ENCODE results near the gene TFF1.

DNA sequence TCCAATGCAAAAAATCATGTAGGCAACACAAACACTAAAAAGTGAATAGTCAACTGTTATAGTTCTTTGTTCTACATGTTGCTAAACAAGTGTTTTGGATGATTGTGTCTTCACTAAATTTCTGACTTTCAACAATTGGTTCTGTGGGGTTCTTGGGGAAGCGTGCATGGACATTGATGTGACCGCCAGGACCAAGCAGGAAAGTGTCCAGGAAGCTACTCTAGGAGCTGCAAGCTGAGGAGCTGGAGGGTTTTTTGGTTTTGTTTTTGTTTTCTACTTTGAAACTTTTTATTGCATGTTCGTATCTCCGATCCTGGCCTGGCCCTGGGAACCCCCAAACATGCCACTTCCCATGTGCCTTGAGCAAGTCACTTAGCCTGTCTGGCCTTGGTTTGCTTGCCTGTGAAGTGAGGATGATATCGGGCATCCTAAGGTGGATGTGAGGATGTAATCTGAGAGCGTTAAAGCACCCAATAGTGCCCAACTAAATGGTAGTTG is 21.6 kb upstream of the TFF1 start:
- TF ChIP-seq, protein P1, sequence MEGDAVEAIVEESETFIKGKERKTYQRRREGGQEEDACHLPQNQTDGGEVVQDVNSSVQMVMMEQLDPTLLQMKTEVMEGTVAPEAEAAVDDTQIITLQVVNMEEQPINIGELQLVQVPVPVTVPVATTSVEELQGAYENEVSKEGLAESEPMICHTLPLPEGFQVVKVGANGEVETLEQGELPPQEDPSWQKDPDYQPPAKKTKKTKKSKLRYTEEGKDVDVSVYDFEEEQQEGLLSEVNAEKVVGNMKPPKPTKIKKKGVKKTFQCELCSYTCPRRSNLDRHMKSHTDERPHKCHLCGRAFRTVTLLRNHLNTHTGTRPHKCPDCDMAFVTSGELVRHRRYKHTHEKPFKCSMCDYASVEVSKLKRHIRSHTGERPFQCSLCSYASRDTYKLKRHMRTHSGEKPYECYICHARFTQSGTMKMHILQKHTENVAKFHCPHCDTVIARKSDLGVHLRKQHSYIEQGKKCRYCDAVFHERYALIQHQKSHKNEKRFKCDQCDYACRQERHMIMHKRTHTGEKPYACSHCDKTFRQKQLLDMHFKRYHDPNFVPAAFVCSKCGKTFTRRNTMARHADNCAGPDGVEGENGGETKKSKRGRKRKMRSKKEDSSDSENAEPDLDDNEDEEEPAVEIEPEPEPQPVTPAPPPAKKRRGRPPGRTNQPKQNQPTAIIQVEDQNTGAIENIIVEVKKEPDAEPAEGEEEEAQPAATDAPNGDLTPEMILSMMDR (IDR thresholded peaks at IDR 0.05; ENCODE audit: low read length): no peak
- no peak for TF ChIP-seq EZH2 (IDR thresholded peaks at IDR 0.05; ENCODE audit: borderline replicate concordance, low read length)

Measured in OCI-LY1 (cell line).